ENCODE data around the gene SEC14L1.
"Not testable (repeated sequence)": the region's sequence is repeated elsewhere in the genome, so short reads cannot be mapped to it uniquely, and the experiment has no call there.

GRCh38 chr17:77157766-77158165 is 17.0 kb downstream of the SEC14L1 start:
- TF ChIP-seq POLR2AphosphoS5 (IDR thresholded peaks at IDR 0.05; ENCODE audit: insufficient read depth in 1 of 2, low read depth in 1 of 2); CTCF (IDR thresholded peaks at IDR 0.05); POLR2A (IDR thresholded peaks at IDR 0.05): not testable (repeated sequence)
